GM12874 (cell line): ENCODE results near the gene SLC25A45.

Experiments
- CTCF ChIP-seq: IDR thresholded peaks from 2 replicates; pipeline ENCODE4 v1.5.1; 2011; ENCODE audit warnings: low read depth, mild to moderate bottlenecking, control low read depth, low read length, moderate library complexity; ENCODE audit not compliant: insufficient read depth

SLC25A45 gene

GRCh38 chr11:65355013-65355775, 27.3 kb downstream of the SLC25A45 start:
- TF ChIP-seq CTCF: no peak

GRCh38 chr11:65354265-65355012, 28.0 kb downstream of the SLC25A45 start, which contains the start of gene TIGD3:
TSS of gene TIGD3 (plus strand) at chr11:65354751. CDS start at chr11:65355809, 1,058 bp downstream.
- no peak for TF ChIP-seq CTCF

GRCh38 chr11:65353900-65354264, 28.6 kb downstream of the SLC25A45 start:
- no peak for TF ChIP-seq CTCF

GRCh38 chr11:65353376-65353775, 29.1 kb downstream of the SLC25A45 start:
- no peak for TF ChIP-seq CTCF

GRCh38 chr11:65352783-65353182, 29.7 kb downstream of the SLC25A45 start:
- no peak for TF ChIP-seq CTCF

GRCh38 chr11:65351511-65351910, 30.9 kb downstream of the SLC25A45 start:
- no peak for TF ChIP-seq CTCF

GRCh38 chr11:65341856-65342255, 40.6 kb downstream of the SLC25A45 start:
- TF ChIP-seq CTCF: no peak
